ENCODE data around the gene SYNGR2. TPM values are rescaled to one million over a fixed set of nuclear protein-coding genes. Genes with fewer than 3 reads are reported as not detected.
A peak's percentile ranks its signal among the peaks of the same experiment; 100 is the strongest.

SYNGR2 gene
- total and polyA plus RNA-seq, 9 of the 15 experiments (the other 6 are each of a cell fraction or from before 2014, with no cell fraction given), result 1.4 to 173 (median 87.8) TPM

DNA sequence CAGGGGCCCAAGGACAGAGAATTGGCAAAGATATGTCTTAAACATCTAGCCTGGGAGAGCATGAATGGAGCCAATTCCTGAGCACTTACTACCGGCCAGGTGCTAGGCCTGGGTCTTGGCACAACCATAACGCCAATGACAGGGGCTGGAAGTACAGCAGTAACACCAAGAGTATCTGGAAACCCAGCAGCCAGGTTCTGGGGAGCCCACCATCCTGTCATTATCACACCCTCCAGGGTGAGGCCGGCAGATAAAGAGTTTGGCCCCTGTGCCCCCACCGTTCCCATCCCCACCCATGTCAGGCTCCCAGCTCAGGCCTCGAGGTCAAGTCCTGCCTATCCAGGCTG is 38.3 kb upstream of the SYNGR2 start:
- Histone ChIP-seq H3K4me3 (no peak overlapping the region; the same call in 1 of the 2 replicates), H3K79me2 (ENCODE audit: control insufficient read depth, insufficient read depth, low read length) (peaks cover 54% of the 10 kb centered on the region), H2AFZ (ENCODE audit: low read depth, low read length) (peak overlapping the region; percentile 61; the same call in 1 of the 2 replicates), H3K9me3 (replicated peaks; ENCODE audit: control insufficient read depth, insufficient read depth, low read depth, low read length) (no peaks in the 10 kb centered on the region), H3K4me2 (ENCODE audit: insufficient read depth, low read length) (peak overlapping the region; percentile 81), H3K36me3 (ENCODE audit: control insufficient read depth, insufficient read depth, low read length) (peaks cover 21% of the 10 kb centered on the region; the same call in 2 of the 3 replicates), H3K4me1 (replicated peaks in 1 of 2; ENCODE audit: control insufficient read depth in 2 of 2, insufficient read depth in 2 of 2, low read length in 2 of 2) (peaks cover 40 to 92% of the 10 kb centered on the region in 2 experiments), H4K20me1 (replicated peaks; ENCODE audit: control insufficient read depth, insufficient read depth, low read length) (no peaks in the 10 kb centered on the region), H3K27me3 (ENCODE audit: control insufficient read depth in 2 of 2, insufficient read depth in 2 of 2, low read length in 2 of 2) (no peaks in the 10 kb centered on the region), H3K9me1 (ENCODE audit: control insufficient read depth, insufficient read depth, low read length) (no peaks in the 10 kb centered on the region), H3K27ac (ENCODE audit: extremely low read depth, low read depth, low read length) (peak overlapping the region; percentile 81), H3K9ac (ENCODE audit: insufficient read depth in 1 of 2, low read depth in 2 of 2, low read length in 2 of 2) (peak overlapping the region; percentile 56 to 90)
- intact Hi-C loops (cut with micrococcal nuclease), result no loop called here
- ATAC-seq (peak; percentile 2), FAIRE-seq (peak; percentile 81), DNase-seq (ENCODE audit: extremely low read depth in 1 of 4, low spot score in 3 of 4) (peak in 2 of 4 experiments; percentile 73 to 86)
- no TSS peak for BruUV-seq (replicated peaks)
- ChIA-PET POLR2A (interaction anchor here (0.6 to 1.2 kb wide), 5 partner anchors 9 to 56 kb away, joined by 3 to 5 read pairs (median 4); no protein-coding TSS in a partner anchor), CTCF (ENCODE audit: low intra/inter-chr PET ratio) (no interaction called here)
- in situ Hi-C loops (cut with MboI), result no loop called here
- whole genome bisulfite sequencing (ENCODE audit: insufficient coverage, low coverage, missing lambda C conversion rate), result 0% methylated on average over 5 of the region's 5 CpGs
- no peak for TF ChIP-seq ARID2 (IDR thresholded peaks at IDR 0.05)
- TF ChIP-seq, protein P1, sequence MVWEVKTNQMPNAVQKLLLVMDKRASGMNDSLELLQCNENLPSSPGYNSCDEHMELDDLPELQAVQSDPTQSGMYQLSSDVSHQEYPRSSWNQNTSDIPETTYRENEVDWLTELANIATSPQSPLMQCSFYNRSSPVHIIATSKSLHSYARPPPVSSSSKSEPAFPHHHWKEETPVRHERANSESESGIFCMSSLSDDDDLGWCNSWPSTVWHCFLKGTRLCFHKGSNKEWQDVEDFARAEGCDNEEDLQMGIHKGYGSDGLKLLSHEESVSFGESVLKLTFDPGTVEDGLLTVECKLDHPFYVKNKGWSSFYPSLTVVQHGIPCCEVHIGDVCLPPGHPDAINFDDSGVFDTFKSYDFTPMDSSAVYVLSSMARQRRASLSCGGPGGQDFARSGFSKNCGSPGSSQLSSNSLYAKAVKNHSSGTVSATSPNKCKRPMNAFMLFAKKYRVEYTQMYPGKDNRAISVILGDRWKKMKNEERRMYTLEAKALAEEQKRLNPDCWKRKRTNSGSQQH (CRISPR knock-in tag; IDR thresholded peaks at IDR 0.05), result no peak
- no peak for TF ChIP-seq TFAM (CRISPR knock-in tag; conservative IDR thresholded peaks at IDR 0.05)
- TF ChIP-seq, protein P2, sequence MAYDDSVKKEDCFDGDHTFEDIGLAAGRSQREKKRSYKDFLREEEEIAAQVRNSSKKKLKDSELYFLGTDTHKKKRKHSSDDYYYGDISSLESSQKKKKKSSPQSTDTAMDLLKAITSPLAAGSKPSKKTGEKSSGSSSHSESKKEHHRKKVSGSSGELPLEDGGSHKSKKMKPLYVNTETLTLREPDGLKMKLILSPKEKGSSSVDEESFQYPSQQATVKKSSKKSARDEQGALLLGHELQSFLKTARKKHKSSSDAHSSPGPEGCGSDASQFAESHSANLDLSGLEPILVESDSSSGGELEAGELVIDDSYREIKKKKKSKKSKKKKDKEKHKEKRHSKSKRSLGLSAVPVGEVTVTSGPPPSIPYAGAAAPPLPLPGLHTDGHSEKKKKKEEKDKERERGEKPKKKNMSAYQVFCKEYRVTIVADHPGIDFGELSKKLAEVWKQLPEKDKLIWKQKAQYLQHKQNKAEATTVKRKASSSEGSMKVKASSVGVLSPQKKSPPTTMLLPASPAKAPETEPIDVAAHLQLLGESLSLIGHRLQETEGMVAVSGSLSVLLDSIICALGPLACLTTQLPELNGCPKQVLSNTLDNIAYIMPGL (CRISPR knock-in tag; IDR thresholded peaks at IDR 0.05), result no peak
- TF ChIP-seq CBFA2T2 (conservative IDR thresholded peaks at IDR 0.05), result peak; percentile 65
- TF ChIP-seq, protein P3, sequence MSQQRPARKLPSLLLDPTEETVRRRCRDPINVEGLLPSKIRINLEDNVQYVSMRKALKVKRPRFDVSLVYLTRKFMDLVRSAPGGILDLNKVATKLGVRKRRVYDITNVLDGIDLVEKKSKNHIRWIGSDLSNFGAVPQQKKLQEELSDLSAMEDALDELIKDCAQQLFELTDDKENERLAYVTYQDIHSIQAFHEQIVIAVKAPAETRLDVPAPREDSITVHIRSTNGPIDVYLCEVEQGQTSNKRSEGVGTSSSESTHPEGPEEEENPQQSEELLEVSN (IDR thresholded peaks at IDR 0.05; ENCODE audit: borderline replicate concordance in 1 of 2, extremely low read depth in 1 of 2, insufficient read depth in 1 of 2, insufficient read length in 1 of 2, low read depth in 1 of 2, low read length in 1 of 2, poor library complexity in 1 of 2, severe bottlenecking in 1 of 2), result no peak
- TF ChIP-seq TEAD4 (IDR thresholded peaks at IDR 0.05; ENCODE audit: low read length), result 0 out of 2 replicates have a peak, but pooled peaks have one; percentile 34
- no peak for TF ChIP-seq TEAD4 (CRISPR knock-in tag; IDR thresholded peaks at IDR 0.05; ENCODE audit: borderline replicate concordance)
- TF ChIP-seq, protein P4, sequence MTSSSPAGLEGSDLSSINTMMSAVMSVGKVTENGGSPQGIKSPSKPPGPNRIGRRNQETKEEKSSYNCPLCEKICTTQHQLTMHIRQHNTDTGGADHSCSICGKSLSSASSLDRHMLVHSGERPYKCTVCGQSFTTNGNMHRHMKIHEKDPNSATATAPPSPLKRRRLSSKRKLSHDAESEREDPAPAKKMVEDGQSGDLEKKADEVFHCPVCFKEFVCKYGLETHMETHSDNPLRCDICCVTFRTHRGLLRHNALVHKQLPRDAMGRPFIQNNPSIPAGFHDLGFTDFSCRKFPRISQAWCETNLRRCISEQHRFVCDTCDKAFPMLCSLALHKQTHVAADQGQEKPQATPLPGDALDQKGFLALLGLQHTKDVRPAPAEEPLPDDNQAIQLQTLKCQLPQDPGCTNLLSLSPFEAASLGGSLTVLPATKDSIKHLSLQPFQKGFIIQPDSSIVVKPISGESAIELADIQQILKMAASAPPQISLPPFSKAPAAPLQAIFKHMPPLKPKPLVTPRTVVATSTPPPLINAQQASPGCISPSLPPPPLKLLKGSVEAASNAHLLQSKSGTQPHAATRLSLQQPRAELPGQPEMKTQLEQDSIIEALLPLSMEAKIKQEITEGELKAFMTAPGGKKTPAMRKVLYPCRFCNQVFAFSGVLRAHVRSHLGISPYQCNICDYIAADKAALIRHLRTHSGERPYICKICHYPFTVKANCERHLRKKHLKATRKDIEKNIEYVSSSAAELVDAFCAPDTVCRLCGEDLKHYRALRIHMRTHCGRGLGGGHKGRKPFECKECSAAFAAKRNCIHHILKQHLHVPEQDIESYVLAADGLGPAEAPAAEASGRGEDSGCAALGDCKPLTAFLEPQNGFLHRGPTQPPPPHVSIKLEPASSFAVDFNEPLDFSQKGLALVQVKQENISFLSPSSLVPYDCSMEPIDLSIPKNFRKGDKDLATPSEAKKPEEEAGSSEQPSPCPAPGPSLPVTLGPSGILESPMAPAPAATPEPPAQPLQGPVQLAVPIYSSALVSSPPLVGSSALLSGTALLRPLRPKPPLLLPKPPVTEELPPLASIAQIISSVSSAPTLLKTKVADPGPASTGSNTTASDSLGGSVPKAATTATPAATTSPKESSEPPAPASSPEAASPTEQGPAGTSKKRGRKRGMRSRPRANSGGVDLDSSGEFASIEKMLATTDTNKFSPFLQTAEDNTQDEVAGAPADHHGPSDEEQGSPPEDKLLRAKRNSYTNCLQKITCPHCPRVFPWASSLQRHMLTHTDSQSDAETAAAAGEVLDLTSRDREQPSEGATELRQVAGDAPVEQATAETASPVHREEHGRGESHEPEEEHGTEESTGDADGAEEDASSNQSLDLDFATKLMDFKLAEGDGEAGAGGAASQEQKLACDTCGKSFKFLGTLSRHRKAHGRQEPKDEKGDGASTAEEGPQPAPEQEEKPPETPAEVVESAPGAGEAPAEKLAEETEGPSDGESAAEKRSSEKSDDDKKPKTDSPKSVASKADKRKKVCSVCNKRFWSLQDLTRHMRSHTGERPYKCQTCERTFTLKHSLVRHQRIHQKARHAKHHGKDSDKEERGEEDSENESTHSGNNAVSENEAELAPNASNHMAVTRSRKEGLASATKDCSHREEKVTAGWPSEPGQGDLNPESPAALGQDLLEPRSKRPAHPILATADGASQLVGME (CRISPR knock-in tag; IDR thresholded peaks at IDR 0.05), result no peak

All from K562 (cell line).